Measurements from ENCODE around the gene PTPRG. TPM values are rescaled to one million over a fixed set of nuclear protein-coding genes. Genes with fewer than 3 reads are reported as not detected.

Gene PTPRG
- total RNA-seq, 1 experiment from 2014 or later = 0.73 TPM

DNA sequence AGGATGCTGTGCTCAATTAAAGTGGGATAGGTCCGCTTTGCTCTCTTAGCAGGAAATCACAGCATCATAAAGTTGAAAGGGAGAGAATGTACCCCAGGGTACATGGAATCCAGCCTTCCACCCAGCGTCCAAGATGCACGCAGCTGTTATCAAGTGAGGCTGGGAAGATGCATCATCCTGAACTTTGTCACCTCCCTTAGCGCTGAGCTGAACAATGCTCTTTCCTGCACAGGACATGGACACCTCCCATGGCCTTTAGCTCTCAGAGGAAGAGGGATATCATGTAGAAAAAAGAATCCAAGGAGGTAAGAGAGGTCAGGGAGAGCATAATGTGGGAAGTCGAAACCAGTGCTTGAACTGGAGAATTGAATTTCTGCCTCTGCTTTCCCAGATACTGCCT lies 619.1 kb downstream of the PTPRG start:
- H2AFZ ChIP-seq (ENCODE audit: low read length) = no peak overlapping the region
- H3F3A ChIP-seq (ENCODE audit: low read length, unreplicated experiment) = no peaks in the 10 kb centered on the region
- no peaks in the 10 kb centered on the region for H3K79me2 ChIP-seq (ENCODE audit: low read length)
- TF ChIP-seq EZH2 (IDR thresholded peaks at IDR 0.05; ENCODE audit: low read length, unreplicated experiment) = no peak
- TF ChIP-seq EZH2phosphoT487 (IDR thresholded peaks at IDR 0.05; ENCODE audit: borderline replicate concordance, low read length) = no peak
- TF ChIP-seq CTCF (conservative IDR thresholded peaks at IDR 0.05; ENCODE audit: low read depth, low read length) = no peak
- no peak overlapping the region for H3K9ac ChIP-seq (ENCODE audit: low read length)
- intact Hi-C loops (cut with micrococcal nuclease) = no loop called here
- H3K4me1 ChIP-seq (ENCODE audit: insufficient read depth, low read length) = no peaks in the 10 kb centered on the region
- H3K4me2 ChIP-seq (ENCODE audit: low read length) = no peak overlapping the region
- no peaks in the 10 kb centered on the region for H3K9me2 ChIP-seq (replicated peaks; ENCODE audit: low read length)
- DNase-seq (no peak), ATAC-seq (no peak)
- H3K4me3 ChIP-seq (ENCODE audit: low read length) = no peak overlapping the region
- H3K9me3 ChIP-seq (ENCODE audit: low read length) = no peaks in the 10 kb centered on the region
- ChIA-PET POLR2A (ENCODE audit: unreplicated experiment) (no interaction called here), CTCF (no interaction called here)
- H3K27me3 ChIP-seq (ENCODE audit: low read length) = no peaks in the 10 kb centered on the region
- no peaks in the 10 kb centered on the region for H3K36me3 ChIP-seq (ENCODE audit: low read depth, low read length)
- H3K27ac ChIP-seq (ENCODE audit: low read length) = no peak overlapping the region
- no TSS peak for BruUV-seq (replicated peaks)
- H4K20me1 ChIP-seq (ENCODE audit: low read length) = no peaks in the 10 kb centered on the region

GRCh38 chr3:62183087-62183486 lies 621.7 kb downstream of the PTPRG start:
- H3K79me2 ChIP-seq (ENCODE audit: low read length) = no peaks in the 10 kb centered on the region
- H2AFZ ChIP-seq (ENCODE audit: low read length) = no peak overlapping the region
- ATAC-seq (no peak), DNase-seq (no peak)
- H3K27me3 ChIP-seq (ENCODE audit: low read length) = no peaks in the 10 kb centered on the region
- no peak overlapping the region for H3K4me3 ChIP-seq (ENCODE audit: low read length)
- CTCF ChIA-PET = no interaction called here
- H3K36me3 ChIP-seq (ENCODE audit: low read depth, low read length) = no peaks in the 10 kb centered on the region
- POLR2A ChIA-PET (ENCODE audit: unreplicated experiment) = interaction anchor here (0.7 kb wide), 1 partner anchor 9 kb away, joined by 4 read pairs; no protein-coding TSS in a partner anchor
- H3K4me2 ChIP-seq (ENCODE audit: low read length) = no peak overlapping the region
- no peaks in the 10 kb centered on the region for H3K9me2 ChIP-seq (replicated peaks; ENCODE audit: low read length)
- H3K9ac ChIP-seq (ENCODE audit: low read length) = no peak overlapping the region
- H4K20me1 ChIP-seq (ENCODE audit: low read length) = no peaks in the 10 kb centered on the region
- H3F3A ChIP-seq (ENCODE audit: low read length, unreplicated experiment) = no peaks in the 10 kb centered on the region
- H3K4me1 ChIP-seq (ENCODE audit: insufficient read depth, low read length) = no peaks in the 10 kb centered on the region
- intact Hi-C loops (cut with micrococcal nuclease) = no loop called here
- H3K27ac ChIP-seq (ENCODE audit: low read length) = no peak overlapping the region
- no peak for TF ChIP-seq EZH2phosphoT487 (IDR thresholded peaks at IDR 0.05; ENCODE audit: borderline replicate concordance, low read length)
- TF ChIP-seq EZH2 (IDR thresholded peaks at IDR 0.05; ENCODE audit: low read length, unreplicated experiment) = no peak
- TF ChIP-seq CTCF (conservative IDR thresholded peaks at IDR 0.05; ENCODE audit: low read depth, low read length) = no peak
- H3K9me3 ChIP-seq (ENCODE audit: low read length) = no peaks in the 10 kb centered on the region
- no TSS peak for BruUV-seq (replicated peaks)

DNA sequence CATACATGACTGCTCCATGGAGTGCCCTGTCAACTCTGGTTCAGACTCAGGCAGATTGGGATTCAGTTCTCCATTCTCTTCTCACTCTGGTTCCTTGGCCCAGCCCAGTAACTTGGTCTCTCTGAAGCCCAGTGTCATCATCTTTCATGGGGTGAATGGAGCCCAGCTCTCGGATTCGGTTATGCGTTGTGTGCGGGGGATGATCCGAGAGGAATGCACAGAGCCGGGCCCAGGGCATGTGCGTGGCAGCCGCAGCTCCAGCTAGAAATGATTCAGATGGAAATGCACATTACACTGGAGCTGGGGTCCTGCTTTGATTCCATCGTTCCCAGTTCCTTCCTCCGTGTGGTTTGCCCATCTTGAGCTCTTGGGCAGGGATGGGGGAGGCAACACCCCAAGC lies 622.6 kb downstream of the PTPRG start:
- no TSS peak for BruUV-seq (replicated peaks)
- H3K4me3 ChIP-seq (ENCODE audit: low read length) = no peak overlapping the region
- ATAC-seq = no peak
- no peak overlapping the region for H3K9ac ChIP-seq (ENCODE audit: low read length)
- no peaks in the 10 kb centered on the region for H3K79me2 ChIP-seq (ENCODE audit: low read length)
- DNase-seq = no peak
- no peaks in the 10 kb centered on the region for H3K4me1 ChIP-seq (ENCODE audit: insufficient read depth, low read length)
- H4K20me1 ChIP-seq (ENCODE audit: low read length) = no peaks in the 10 kb centered on the region
- H3F3A ChIP-seq (ENCODE audit: low read length, unreplicated experiment) = no peaks in the 10 kb centered on the region
- H3K36me3 ChIP-seq (ENCODE audit: low read depth, low read length) = no peaks in the 10 kb centered on the region
- no peaks in the 10 kb centered on the region for H3K9me3 ChIP-seq (ENCODE audit: low read length)
- H3K4me2 ChIP-seq (ENCODE audit: low read length) = no peak overlapping the region
- no peaks in the 10 kb centered on the region for H3K27me3 ChIP-seq (ENCODE audit: low read length)
- H2AFZ ChIP-seq (ENCODE audit: low read length) = no peak overlapping the region
- H3K27ac ChIP-seq (ENCODE audit: low read length) = no peak overlapping the region
- no peak for TF ChIP-seq EZH2 (IDR thresholded peaks at IDR 0.05; ENCODE audit: low read length, unreplicated experiment)
- no peak for TF ChIP-seq CTCF (conservative IDR thresholded peaks at IDR 0.05; ENCODE audit: low read depth, low read length)
- TF ChIP-seq EZH2phosphoT487 (IDR thresholded peaks at IDR 0.05; ENCODE audit: borderline replicate concordance, low read length) = no peak
- no peaks in the 10 kb centered on the region for H3K9me2 ChIP-seq (replicated peaks; ENCODE audit: low read length)
- ChIA-PET CTCF (no interaction called here), POLR2A (ENCODE audit: unreplicated experiment) (no interaction called here)
- intact Hi-C loops (cut with micrococcal nuclease) = no loop called here

All from PC-3 (cell line).